NCI-H128 (cell line): ENCODE measurements around the gene BTN1A1.

Source experiments
- DNase-seq: peaks from one replicate; lab custom pipeline; 2025; ENCODE audit not compliant: unreplicated experiment; lab: John Stamatoyannopoulos, UW

The BTN1A1 gene

GRCh38 chr6:26556263-26557070 is 56.4 kb downstream of the BTN1A1 start:
- no peak for DNase-seq
